Body of pancreas (tissue), 4 donors: Measurements from ENCODE around the gene HPSE2.

Experiments used
- CTCF ChIP-seq, 7 experiments: fragments of 450-650 bp in 4 of 7; fragments of 200-600 bp in 3 of 7; sonication (generic) in 3 of 7; IDR thresholded peaks; one replicate each; pipeline ENCODE4 v1.5.1; 2016 to 2019; ENCODE audit warnings: antibody characterized with exemption in 7 of 7
- POLR2A ChIP-seq, 3 donors: fragments of 450-650 bp; IDR thresholded peaks; one replicate each; pipeline ENCODE4 v1.6.1; 2016; ENCODE audit warnings: antibody characterized with exemption in 3 of 3, mild to moderate bottlenecking in 2 of 3

GRCh38 chr10:98667081-98667480 is 568.6 kb downstream of the HPSE2 start:
- no peak for TF ChIP-seq CTCF (IDR thresholded peaks at IDR 0.05)
- TF ChIP-seq POLR2A (IDR thresholded peaks at IDR 0.05) = no peak
